ENCODE data around the gene PSMA7. TPM values are rescaled to one million over a fixed set of nuclear protein-coding genes. Genes with fewer than 3 reads are reported as not detected.

PSMA7 gene
- total and polyA plus RNA-seq, 2 of the 8 experiments (the other 6 are each of a cell fraction or from before 2014, with no cell fraction given): 361 to 648 TPM

DNA sequence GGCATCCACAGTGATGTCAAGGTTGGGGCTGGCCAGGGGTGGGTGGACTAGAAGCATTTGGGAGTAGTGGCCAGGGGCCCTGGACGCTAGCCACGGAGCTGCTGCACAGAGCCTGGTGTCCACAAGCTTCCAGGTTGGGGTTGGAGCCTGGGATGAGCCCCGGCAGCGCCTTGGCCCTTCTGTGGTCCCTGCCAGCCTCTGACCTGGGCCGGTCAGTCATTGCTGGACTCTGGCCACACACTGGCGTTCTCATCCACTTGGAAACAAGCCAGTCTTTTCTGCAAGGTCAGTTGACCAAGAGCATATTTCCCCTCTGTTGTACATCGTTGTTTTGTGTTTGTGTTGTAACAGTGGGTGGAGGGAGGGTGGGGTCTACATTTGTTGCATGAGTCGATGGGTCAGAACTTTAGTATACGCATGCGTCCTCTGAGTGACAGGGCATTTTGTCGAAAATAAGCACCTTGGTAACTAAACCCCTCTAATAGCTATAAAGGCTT is 8.4 kb downstream of the PSMA7 start (continued):
- no peak for TF ChIP-seq BRCA1 (IDR thresholded peaks at IDR 0.05; ENCODE audit: low read depth, low read length)
- TF ChIP-seq NRF1 (IDR thresholded peaks at IDR 0.05; ENCODE audit: low read depth, low read length): no peak
- no peak for TF ChIP-seq SIN3A (conservative IDR thresholded peaks at IDR 0.05 in 1 of 2, IDR thresholded peaks at IDR 0.05 in 1 of 2; ENCODE audit: low read depth in 1 of 2, low read length in 2 of 2)
- no peak for TF ChIP-seq HDAC2 (IDR thresholded peaks at IDR 0.05; ENCODE audit: borderline replicate concordance in 1 of 2, low read depth in 2 of 2, low read length in 2 of 2)
- no peak for TF ChIP-seq MAFK (IDR thresholded peaks at IDR 0.05; ENCODE audit: low read depth, low read length)
